Measurements from ENCODE around the gene LCN1. TPM values are rescaled to one million over a fixed set of nuclear protein-coding genes. Genes with fewer than 3 reads are reported as not detected.

The LCN1 gene
- total and polyA plus RNA-seq, 2 donors (not counting 3 experiments of a cell fraction or from before 2014, with no cell fraction given), result not detected

DNA sequence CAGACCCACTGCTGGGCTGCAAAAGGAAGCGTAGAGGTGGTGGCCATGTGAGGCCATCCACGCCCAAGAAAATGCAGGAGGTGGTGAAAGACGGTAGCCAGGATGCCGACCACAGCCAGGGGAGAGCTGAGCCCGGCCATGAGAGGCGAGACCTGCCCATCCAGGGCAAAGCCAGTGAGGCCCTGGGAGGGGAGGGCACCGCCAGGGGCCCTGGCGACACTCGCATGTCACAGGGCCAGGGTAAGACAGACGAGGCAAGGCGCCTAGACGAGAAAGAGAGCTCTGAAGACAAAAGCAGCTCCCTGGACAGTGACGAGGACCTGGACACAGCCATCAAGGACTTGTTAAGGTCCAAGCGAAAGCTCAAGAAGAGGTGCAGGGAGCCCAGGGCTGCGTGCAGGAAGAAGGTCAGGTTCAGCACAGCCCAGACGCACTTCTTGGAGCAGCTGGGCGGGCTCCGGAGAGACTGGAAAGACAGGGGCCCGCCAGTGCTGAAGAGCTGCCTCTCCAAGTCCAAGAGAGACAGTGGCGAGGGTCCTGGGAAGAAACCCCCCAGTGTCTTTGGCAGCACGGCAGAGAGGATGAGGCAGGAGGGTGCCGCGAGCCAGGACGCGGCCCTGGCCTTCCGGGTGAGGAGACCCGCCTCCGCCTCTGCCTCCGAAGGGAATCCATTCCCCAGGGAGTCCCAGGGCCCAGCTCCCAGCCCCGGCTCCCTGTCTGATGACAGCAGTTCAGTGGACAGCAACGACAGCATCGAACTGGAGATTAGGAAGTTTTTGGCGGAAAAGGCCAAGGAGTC, 34.8 kb upstream of the LCN1 start:
- Histone ChIP-seq H3K4me2 (ENCODE audit: insufficient read depth, low read length) (no peak overlapping the region), H3K27me3 (ENCODE audit: control insufficient read depth in 2 of 2, insufficient read depth in 2 of 2, low read length in 2 of 2) (no peaks in the 10 kb centered on the region), H3K4me1 (ENCODE audit: control insufficient read depth, extremely low read depth, insufficient read depth, low read length) (no peaks in the 10 kb centered on the region), H3K9me3 (replicated peaks; ENCODE audit: control insufficient read depth, insufficient read depth, low read length) (no peaks in the 10 kb centered on the region), H3K9me1 (replicated peaks; ENCODE audit: control insufficient read depth, extremely low read depth, insufficient read depth, low read length) (no peaks in the 10 kb centered on the region), H2AFZ (ENCODE audit: low read depth, low read length) (no peak overlapping the region), H3K79me2 (ENCODE audit: control insufficient read depth, insufficient read depth, low read length) (no peaks in the 10 kb centered on the region), H4K20me1 (replicated peaks; ENCODE audit: control insufficient read depth, extremely low read depth, insufficient read depth, low read length) (no peaks in the 10 kb centered on the region), H3K4me3 (replicated peaks in 1 of 3; ENCODE audit: insufficient read depth in 1 of 3, low read depth in 1 of 3, low read length in 3 of 3) (no peak overlapping the region), H3K9ac (replicated peaks; ENCODE audit: extremely low read depth, insufficient read depth, low read length) (no peak overlapping the region), H3K27ac (ENCODE audit: insufficient read depth, low read depth, low read length) (no peak overlapping the region), H3K36me3 (ENCODE audit: control insufficient read depth in 2 of 2, extremely low read depth in 1 of 2, insufficient read depth in 2 of 2, low read length in 2 of 2) (peaks cover 0 to 29% of the 10 kb centered on the region in 2 experiments)
- ChIA-PET CTCF (interaction anchor here (1.1 kb wide), 1 partner anchor 18 kb away, joined by 3 read pairs; no protein-coding TSS in a partner anchor), POLR2A (no interaction called here)
- DNase-seq (ENCODE audit: low read depth, low spot score), result no peak
- no peak for FAIRE-seq
- intact Hi-C loops (cut with micrococcal nuclease), result no loop called here
- no TSS peak for BruUV-seq (replicated peaks)
- dilution Hi-C loops (cut with MboI; ENCODE audit: extremely low pct_ligation_motif_present, low sequenced_read_pairs), result no loop called here
- TF ChIP-seq POLR2A (IDR thresholded peaks at IDR 0.05; ENCODE audit: low read depth, low read length) (no peak), FOS (IDR thresholded peaks at IDR 0.05; ENCODE audit: borderline replicate concordance, insufficient read depth, low read length) (no peak), GATA2 (IDR thresholded peaks at IDR 0.05; ENCODE audit: insufficient read depth, insufficient read length, low read depth, low read length) (no peak), POLR2AphosphoS5 (IDR thresholded peaks at IDR 0.05; ENCODE audit: insufficient read depth, low read depth, low read length) (no peak), EZH2 (IDR thresholded peaks at IDR 0.05; ENCODE audit: borderline replicate concordance, low read depth, low read length, severe bottlenecking) (no peak), MYC (IDR thresholded peaks at IDR 0.05; ENCODE audit: low read depth, low read length) (no peak), JUN (IDR thresholded peaks at IDR 0.05; ENCODE audit: borderline replicate concordance, insufficient read depth, insufficient read length, low read depth) (no peak)
- TF ChIP-seq, protein P1, sequence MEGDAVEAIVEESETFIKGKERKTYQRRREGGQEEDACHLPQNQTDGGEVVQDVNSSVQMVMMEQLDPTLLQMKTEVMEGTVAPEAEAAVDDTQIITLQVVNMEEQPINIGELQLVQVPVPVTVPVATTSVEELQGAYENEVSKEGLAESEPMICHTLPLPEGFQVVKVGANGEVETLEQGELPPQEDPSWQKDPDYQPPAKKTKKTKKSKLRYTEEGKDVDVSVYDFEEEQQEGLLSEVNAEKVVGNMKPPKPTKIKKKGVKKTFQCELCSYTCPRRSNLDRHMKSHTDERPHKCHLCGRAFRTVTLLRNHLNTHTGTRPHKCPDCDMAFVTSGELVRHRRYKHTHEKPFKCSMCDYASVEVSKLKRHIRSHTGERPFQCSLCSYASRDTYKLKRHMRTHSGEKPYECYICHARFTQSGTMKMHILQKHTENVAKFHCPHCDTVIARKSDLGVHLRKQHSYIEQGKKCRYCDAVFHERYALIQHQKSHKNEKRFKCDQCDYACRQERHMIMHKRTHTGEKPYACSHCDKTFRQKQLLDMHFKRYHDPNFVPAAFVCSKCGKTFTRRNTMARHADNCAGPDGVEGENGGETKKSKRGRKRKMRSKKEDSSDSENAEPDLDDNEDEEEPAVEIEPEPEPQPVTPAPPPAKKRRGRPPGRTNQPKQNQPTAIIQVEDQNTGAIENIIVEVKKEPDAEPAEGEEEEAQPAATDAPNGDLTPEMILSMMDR (IDR thresholded peaks at IDR 0.05; ENCODE audit: extremely low read depth in 1 of 2, insufficient read depth in 1 of 2, low read depth in 1 of 2, low read length in 2 of 2), result no peak
- TF ChIP-seq, protein P2, sequence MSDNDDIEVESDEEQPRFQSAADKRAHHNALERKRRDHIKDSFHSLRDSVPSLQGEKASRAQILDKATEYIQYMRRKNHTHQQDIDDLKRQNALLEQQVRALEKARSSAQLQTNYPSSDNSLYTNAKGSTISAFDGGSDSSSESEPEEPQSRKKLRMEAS (IDR thresholded peaks at IDR 0.05; ENCODE audit: insufficient read depth, insufficient read length), result no peak
